ENCODE data around the gene RGL2.

DNA sequence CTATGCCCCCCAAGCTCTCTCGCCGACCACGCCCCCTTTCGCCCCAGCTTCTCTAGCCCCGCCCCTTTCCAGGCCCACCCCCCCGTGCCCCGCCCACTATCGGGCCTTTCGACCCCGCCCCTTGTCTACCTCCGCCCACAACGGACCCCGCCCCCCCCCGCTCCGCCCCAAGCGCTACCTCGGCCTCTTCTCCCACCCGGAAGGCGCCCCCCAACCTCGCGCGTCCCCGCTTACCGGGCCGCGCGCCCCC is 18.6 kb upstream of the RGL2 start:
- TF ChIP-seq, protein P1, sequence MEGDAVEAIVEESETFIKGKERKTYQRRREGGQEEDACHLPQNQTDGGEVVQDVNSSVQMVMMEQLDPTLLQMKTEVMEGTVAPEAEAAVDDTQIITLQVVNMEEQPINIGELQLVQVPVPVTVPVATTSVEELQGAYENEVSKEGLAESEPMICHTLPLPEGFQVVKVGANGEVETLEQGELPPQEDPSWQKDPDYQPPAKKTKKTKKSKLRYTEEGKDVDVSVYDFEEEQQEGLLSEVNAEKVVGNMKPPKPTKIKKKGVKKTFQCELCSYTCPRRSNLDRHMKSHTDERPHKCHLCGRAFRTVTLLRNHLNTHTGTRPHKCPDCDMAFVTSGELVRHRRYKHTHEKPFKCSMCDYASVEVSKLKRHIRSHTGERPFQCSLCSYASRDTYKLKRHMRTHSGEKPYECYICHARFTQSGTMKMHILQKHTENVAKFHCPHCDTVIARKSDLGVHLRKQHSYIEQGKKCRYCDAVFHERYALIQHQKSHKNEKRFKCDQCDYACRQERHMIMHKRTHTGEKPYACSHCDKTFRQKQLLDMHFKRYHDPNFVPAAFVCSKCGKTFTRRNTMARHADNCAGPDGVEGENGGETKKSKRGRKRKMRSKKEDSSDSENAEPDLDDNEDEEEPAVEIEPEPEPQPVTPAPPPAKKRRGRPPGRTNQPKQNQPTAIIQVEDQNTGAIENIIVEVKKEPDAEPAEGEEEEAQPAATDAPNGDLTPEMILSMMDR (IDR thresholded peaks at IDR 0.05 in 2 of 3, conservative IDR thresholded peaks at IDR 0.05 in 1 of 3; ENCODE audit: control insufficient read depth in 2 of 3, extremely low read depth in 1 of 3, insufficient read depth in 1 of 3, low read depth in 3 of 3, low read length in 3 of 3) = no peak
- TF ChIP-seq, protein P2, sequence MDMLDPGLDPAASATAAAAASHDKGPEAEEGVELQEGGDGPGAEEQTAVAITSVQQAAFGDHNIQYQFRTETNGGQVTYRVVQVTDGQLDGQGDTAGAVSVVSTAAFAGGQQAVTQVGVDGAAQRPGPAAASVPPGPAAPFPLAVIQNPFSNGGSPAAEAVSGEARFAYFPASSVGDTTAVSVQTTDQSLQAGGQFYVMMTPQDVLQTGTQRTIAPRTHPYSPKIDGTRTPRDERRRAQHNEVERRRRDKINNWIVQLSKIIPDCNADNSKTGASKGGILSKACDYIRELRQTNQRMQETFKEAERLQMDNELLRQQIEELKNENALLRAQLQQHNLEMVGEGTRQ (IDR thresholded peaks at IDR 0.05; ENCODE audit: borderline replicate concordance, low read depth, low read length) = no peak
- no peak for TF ChIP-seq POLR2AphosphoS5 (IDR thresholded peaks at IDR 0.05; ENCODE audit: low read length)
